Right lobe of liver (tissue), 6 donors: ENCODE measurements around the gene VEZT. TPM values are rescaled to one million over a fixed set of nuclear protein-coding genes. Genes with fewer than 3 reads are reported as not detected.
A peak's percentile ranks its signal among the peaks of the same experiment; 100 is the strongest.

Experiments
- ATAC-seq, 4 donors: fragments of 200-7000 bp; cut with Tn5 transposase; one replicate each; pipeline ENCODE4 v1.9.1; 2020; ENCODE audit warnings: mild to moderate bottlenecking in 4 of 4, moderate library complexity in 4 of 4
- DNase-seq, 3 donors: peaks; one replicate each; pipeline ENCODE4 v3.0.0-alpha.2; 2020
- H3K27ac ChIP-seq, 3 donors: fragments of 200-600 bp; one replicate each; pipeline ENCODE4 v1.8.0; 2022
- H3K27me3 ChIP-seq, 2 donors: fragments of 200-600 bp; one replicate each; pipeline ENCODE4 v1.8.0; 2022
- H3K36me3 ChIP-seq, 4 donors: fragments of 200-600 bp; sonication (generic) in 1 of 4; one replicate each; pipeline versions ENCODE4 v1.5.1 to v1.8.0; 2017 to 2022; ENCODE audit warnings: control low read depth in 1 of 4
- H3K4me1 ChIP-seq, 4 donors: fragments of 200-600 bp; sonication (generic) in 1 of 4; one replicate each; pipeline versions ENCODE4 v1.5.1 to v1.8.0; 2017 to 2022; ENCODE audit warnings: control low read depth in 1 of 4
- H3K4me3 ChIP-seq, 3 donors: fragments of 200-600 bp; one replicate each; pipeline ENCODE4 v1.8.0; 2022
- H3K9me3 ChIP-seq, 4 donors: fragments of 200-600 bp; sonication (generic) in 1 of 4; one replicate each; pipeline versions ENCODE4 v1.5.1 to v1.8.0; 2017 to 2022; ENCODE audit warnings: control low read depth in 1 of 4
- CTCF ChIP-seq, 4 donors: fragments of 200-600 bp in 3 of 4; fragments of 450-650 bp in 1 of 4; IDR thresholded peaks; one replicate each; pipeline versions ENCODE4 v1.5.1 to v1.8.0; 2016 to 2022; ENCODE audit warnings: antibody characterized with exemption in 4 of 4, mild to moderate bottlenecking in 2 of 4
- POLR2A ChIP-seq: fragments of 450-650 bp; IDR thresholded peaks from one replicate; pipeline ENCODE4 v1.6.1; 2017; ENCODE audit warnings: antibody characterized with exemption, mild to moderate bottlenecking
- WGBS: methylation state at CpG from one replicate; pipeline ENCODE4 v1.1.6; 2018; ENCODE audit warnings: low coverage, low lambda C conversion rate; ENCODE audit not compliant: insufficient coverage; ENCODE audit errors: missing lambda C conversion rate; 5-methylcytosine and 5-hydroxymethylcytosine counted together
- intact Hi-C, 2 donors: fragments of 100-400 bp; cut with DNase I; formaldehyde crosslinking; loops; one replicate each; pipeline versions ENCODE4 v1.11.2 to v1.14.1; 2022
- total RNA-seq, 6 experiments: library from RNA; depleted of rRNA in 2 of 6; stranded (reverse); fragments of >200 nt in 2 of 6; fragmentation: NEBNext Ultra II Directional in 3 of 6; extraction: Animal tissue kit (Norgen Biotek cat#: 25700) in 3 of 6; gene quantifications; one replicate each; pipeline versions ENCODE4 v1.1.0 to v1.2.4, GENCODE V29; 2016 to 2023
- donor health status: DM: no; HTN: yes; CAD: no.
- donor health status: DM: no; HTN: no; CAD: no.
- donor health status: DM: no; HTN: no; CAD: no.
- donor health status: DM: no; HTN: yes; CAD: no.
- donor health status: DM: no; HTN: yes; CAD: no.

The VEZT gene
- total RNA-seq, 6 experiments from 2014 or later: 23.5 to 34.2 (median 28.9) TPM

GRCh38 chr12:95258803-95259202 is 41.2 kb downstream of the VEZT start:
- no peaks in the 10 kb centered on the region for H3K27me3 ChIP-seq

GRCh38 chr12:95259368-95259767 is 41.8 kb downstream of the VEZT start:
- Histone ChIP-seq H3K27me3 (no peaks in the 10 kb centered on the region), H3K27ac (no peak overlapping the region), H3K4me1 (peaks cover 0 to 3% (median 0%) of the 10 kb centered on the region in 4 donors), H3K36me3 (peaks cover 0 to 57% (median 3%) of the 10 kb centered on the region in 4 donors), H3K4me3 (no peak overlapping the region), H3K9me3 (no peaks in the 10 kb centered on the region)
- intact Hi-C loops: no loop called here
- peak; percentile 67 to 79 (median 74) for ATAC-seq
- TF ChIP-seq CTCF (IDR thresholded peaks at IDR 0.05) (no peak), POLR2A (no peak)
- no peak for DNase-seq
- WGBS: 13% methylated on average over 1 of the region's 1 CpG

More at GRCh38 chr12:95258803-95259202, 41.2 kb downstream of the VEZT start:
- Histone ChIP-seq H3K27ac (no peak overlapping the region), H3K36me3 (peaks cover 0 to 57% (median 3%) of the 10 kb centered on the region in 4 donors), H3K9me3 (no peaks in the 10 kb centered on the region), H3K4me1 (peaks cover 0 to 3% (median 0%) of the 10 kb centered on the region in 4 donors), H3K4me3 (no peak overlapping the region)
- DNase-seq: no peak
- no peak for ATAC-seq
- intact Hi-C loops: no loop called here
- WGBS: 82% methylated on average over 2 of the region's 2 CpGs
- TF ChIP-seq POLR2A: no peak
- TF ChIP-seq CTCF (IDR thresholded peaks at IDR 0.05): no peak

- H3K27ac ChIP-seq: no peak overlapping the region
- H3K4me3 ChIP-seq: no peak overlapping the region
- TF ChIP-seq POLR2A: no peak
- TF ChIP-seq CTCF (IDR thresholded peaks at IDR 0.05): no peak
- H3K27me3 ChIP-seq: no peaks in the 10 kb centered on the region
- 100% methylated on average over 4 of the region's 4 CpGs for WGBS
- H3K36me3 ChIP-seq: peaks cover 0 to 44% (median 4%) of the 10 kb centered on the region in 4 donors
- no peaks in the 10 kb centered on the region for H3K9me3 ChIP-seq
- ATAC-seq: no peak
- DNase-seq: no peak
- intact Hi-C loops: no loop called here
- H3K4me1 ChIP-seq: peaks cover 0 to 3% (median 0%) of the 10 kb centered on the region in 4 donors
Observed at GRCh38 chr12:95261109-95261508, 43.5 kb downstream of the VEZT start.

- no peaks in the 10 kb centered on the region for H3K9me3 ChIP-seq
- intact Hi-C loops: no loop called here
- peaks cover 0 to 3% (median 0%) of the 10 kb centered on the region in 4 donors for H3K4me1 ChIP-seq
- H3K36me3 ChIP-seq: peaks cover 3 to 47% (median 13%) of the 10 kb centered on the region in 4 donors
- H3K27me3 ChIP-seq: no peaks in the 10 kb centered on the region
- TF ChIP-seq CTCF (IDR thresholded peaks at IDR 0.05) (no peak), POLR2A (no peak)
- no peak overlapping the region for H3K4me3 ChIP-seq
- DNase-seq (no peak), ATAC-seq (peak; percentile 57 to 69 (median 64))
- WGBS: 74% methylated on average over 3 of the region's 3 CpGs
- H3K27ac ChIP-seq: no peak overlapping the region
Observed at GRCh38 chr12:95262808-95263207, 45.2 kb downstream of the VEZT start.

- 86% methylated on average over 1 of the region's 2 CpGs for WGBS
- no peak for TF ChIP-seq POLR2A
- TF ChIP-seq CTCF (IDR thresholded peaks at IDR 0.05): no peak
- ATAC-seq: no peak
- H3K36me3 ChIP-seq: peaks cover 3 to 36% (median 13%) of the 10 kb centered on the region in 4 donors
- no peak for DNase-seq
- no peak overlapping the region for H3K27ac ChIP-seq
- intact Hi-C loops: no loop called here
- H3K27me3 ChIP-seq: no peaks in the 10 kb centered on the region
- no peak overlapping the region for H3K4me3 ChIP-seq
- H3K4me1 ChIP-seq: no peaks in the 10 kb centered on the region
- no peaks in the 10 kb centered on the region for H3K9me3 ChIP-seq
Observed at GRCh38 chr12:95265765-95266164, 48.2 kb downstream of the VEZT start.
